SJCRH30 (cell line): ENCODE data around the gene OXER1. TPM values are rescaled to one million over a fixed set of nuclear protein-coding genes. Genes with fewer than 3 reads are reported as not detected.
A peak's percentile ranks its signal among the peaks of the same experiment; 100 is the strongest.

Experiments
- DNase-seq, 2 experiments: peaks; one replicate each; pipeline ENCODE4 v3.0.0-alpha.2; 2015 to 2020
- H3K27ac ChIP-seq: fragments of 250-450 bp; sonication (Bioruptor Pico); 2 replicates; pipeline ENCODE4 v1.5.1; 2020; ENCODE audit warnings: mild to moderate bottlenecking, moderate library complexity
- H3K27me3 ChIP-seq: fragments of 250-450 bp; sonication (Bioruptor Pico); 2 replicates; pipeline ENCODE4 v1.5.1; 2020; ENCODE audit warnings: mild to moderate bottlenecking, moderate library complexity
- H3K36me3 ChIP-seq: fragments of 250-450 bp; sonication (Bioruptor Pico); 2 replicates; pipeline ENCODE4 v1.5.1; 2020; ENCODE audit warnings: mild to moderate bottlenecking, moderate library complexity
- H3K4me1 ChIP-seq: fragments of 250-450 bp; sonication (Bioruptor Pico); 2 replicates; pipeline ENCODE4 v1.5.1; 2020; ENCODE audit warnings: mild to moderate bottlenecking, moderate library complexity
- H3K4me3 ChIP-seq: fragments of 250-450 bp; sonication (Bioruptor Pico); 2 replicates; pipeline ENCODE4 v1.5.1; 2020; ENCODE audit warnings: mild to moderate bottlenecking, moderate library complexity
- H3K9me3 ChIP-seq: fragments of 250-450 bp; sonication (Bioruptor Pico); replicated peaks from 2 replicates; pipeline ENCODE4 v1.5.1; 2020; ENCODE audit warnings: mild to moderate bottlenecking, moderate library complexity
- total RNA-seq: library from RNA; depleted of rRNA; stranded (reverse); fragments of >200 nt; shearing (Covaris generic); gene quantifications from 2 replicates; pipeline ENCODE4 v1.2.3, GENCODE V29; 2014

OXER1 gene
- total RNA-seq, 1 experiment from 2014 or later: 1.8 TPM

GRCh38 chr2:42755191-42755880 lies 8.6 kb downstream of the OXER1 start:
- Histone ChIP-seq H3K4me3 (no peak overlapping the region), H3K27ac (no peak overlapping the region; the same call in 1 of the 2 replicates), H3K9me3 (no peaks in the 10 kb centered on the region), H3K4me1 (peaks cover 14% of the 10 kb centered on the region), H3K27me3 (no peaks in the 10 kb centered on the region), H3K36me3 (no peaks in the 10 kb centered on the region)
- no peak for DNase-seq

DNA sequence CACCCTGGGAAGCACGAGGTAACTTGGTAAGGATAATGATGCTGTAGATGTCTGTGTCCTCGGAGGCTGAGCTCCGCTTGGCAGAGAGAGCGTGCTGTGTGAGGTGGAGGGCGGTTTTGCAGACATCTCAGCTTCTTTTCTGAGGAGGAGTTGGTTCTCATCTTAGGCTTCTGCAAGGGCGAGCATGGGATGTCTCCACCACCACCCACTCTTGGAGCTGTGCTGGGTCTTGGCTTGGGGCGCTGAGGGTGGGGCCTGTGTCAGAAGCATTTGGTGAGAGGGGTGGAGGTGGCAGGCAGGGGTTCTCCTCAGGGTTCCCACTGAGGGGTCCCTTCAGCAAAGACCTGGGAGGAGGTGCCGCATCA lies 9.2 kb downstream of the OXER1 start:
- peaks cover 14% of the 10 kb centered on the region for H3K4me1 ChIP-seq
- no peaks in the 10 kb centered on the region for H3K27me3 ChIP-seq
- no peak for DNase-seq
- peak overlapping the region; percentile 2; the same call in 1 of the 2 replicates for H3K27ac ChIP-seq
- H3K9me3 ChIP-seq: no peaks in the 10 kb centered on the region
- H3K4me3 ChIP-seq: no peak overlapping the region
- no peaks in the 10 kb centered on the region for H3K36me3 ChIP-seq

DNA sequence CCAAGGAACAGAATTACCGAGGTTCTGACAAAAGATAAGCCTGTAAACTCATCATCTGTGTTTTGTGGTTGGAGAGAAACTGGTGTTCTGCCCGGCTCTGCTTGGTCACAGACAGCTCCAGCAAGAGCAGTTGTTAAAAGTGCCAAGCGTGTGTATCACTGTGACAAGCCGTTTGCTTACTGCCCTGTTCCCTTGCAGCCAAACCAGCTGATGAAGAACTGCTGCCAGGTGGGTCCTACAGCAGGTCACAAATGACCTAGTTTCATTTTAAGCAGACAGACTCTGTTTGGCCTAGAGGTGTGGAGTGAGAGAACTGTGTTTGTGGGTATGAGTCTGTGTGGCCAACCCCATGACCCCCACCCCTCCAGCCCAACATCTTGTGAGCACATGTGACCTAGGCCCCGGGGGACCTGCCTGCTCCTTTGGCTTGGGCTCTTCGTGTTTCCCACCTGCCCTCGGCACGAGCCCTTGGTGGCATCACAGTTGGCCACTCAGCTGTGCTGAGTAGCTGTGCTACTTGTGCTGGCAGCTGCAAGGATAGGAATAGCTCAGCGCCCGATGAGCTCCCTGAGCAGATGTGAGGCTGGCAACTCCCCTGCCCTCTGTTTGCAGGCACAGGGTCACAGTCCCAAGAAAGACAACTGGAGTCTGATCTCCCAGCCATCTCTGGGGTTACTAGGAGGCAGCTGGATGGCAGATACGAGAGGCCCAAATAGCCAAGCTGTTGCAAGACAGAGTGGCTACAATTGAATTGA lies 9.7 kb downstream of the OXER1 start:
- peak; percentile 84 to 87 for DNase-seq
- Histone ChIP-seq H3K4me3 (no peak overlapping the region), H3K4me1 (peaks cover 14% of the 10 kb centered on the region), H3K36me3 (no peaks in the 10 kb centered on the region), H3K27me3 (no peaks in the 10 kb centered on the region), H3K27ac (peak overlapping the region; percentile 5), H3K9me3 (no peaks in the 10 kb centered on the region)

DNA sequence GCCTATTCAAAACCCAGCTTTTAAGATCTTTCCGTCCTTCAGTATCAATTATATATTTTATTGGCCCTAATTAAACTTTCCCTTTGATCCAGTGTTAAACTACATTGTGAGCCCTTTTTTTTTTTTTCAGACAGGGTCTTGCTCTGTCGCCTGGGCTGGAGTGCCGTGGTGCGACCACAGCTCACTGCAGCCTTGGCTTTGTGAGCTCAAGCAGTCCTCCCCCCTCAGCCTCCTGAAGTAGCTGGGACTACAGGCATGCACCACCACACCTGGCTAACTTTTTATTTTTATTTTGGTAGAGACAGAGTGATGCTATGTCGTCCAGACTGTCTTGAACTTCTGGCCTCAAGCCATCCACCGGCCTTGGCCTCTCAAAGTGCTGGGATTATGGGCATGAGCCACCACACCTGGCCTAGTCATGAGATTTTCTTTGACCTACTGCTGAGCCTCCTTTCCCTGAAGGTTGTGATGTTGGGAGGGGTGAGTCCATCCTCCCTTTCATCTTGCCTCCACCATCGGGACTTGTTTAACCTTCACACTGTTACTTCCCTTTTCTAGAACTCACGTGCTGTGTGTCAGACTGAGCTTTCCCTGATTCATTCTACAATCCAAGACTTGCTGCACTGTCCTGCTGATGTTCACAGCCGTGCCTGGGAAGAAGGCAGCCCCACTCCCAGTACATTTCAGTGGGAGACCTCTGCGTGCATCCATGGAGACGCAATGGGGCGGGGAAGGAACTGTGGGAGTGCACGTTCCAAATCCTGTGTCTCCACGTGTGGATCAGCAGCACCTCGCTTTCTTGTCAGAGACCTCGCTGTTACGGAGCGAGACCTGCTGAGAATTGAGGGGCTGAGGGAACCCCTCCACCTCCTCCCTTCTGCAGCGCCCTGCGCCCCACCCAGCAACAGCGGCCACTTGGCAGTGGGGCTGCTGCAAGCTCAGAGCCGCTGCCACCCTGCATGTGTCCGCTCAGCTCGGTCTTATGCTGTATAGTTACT lies 10.8 kb downstream of the OXER1 start:
- no peaks in the 10 kb centered on the region for H3K9me3 ChIP-seq
- no peaks in the 10 kb centered on the region for H3K27me3 ChIP-seq
- no peak overlapping the region for H3K27ac ChIP-seq
- peaks cover 14% of the 10 kb centered on the region for H3K4me1 ChIP-seq
- no peak for DNase-seq
- H3K4me3 ChIP-seq: no peak overlapping the region
- no peaks in the 10 kb centered on the region for H3K36me3 ChIP-seq

- H3K4me1 ChIP-seq: peaks cover 14% of the 10 kb centered on the region
- H3K27me3 ChIP-seq: no peaks in the 10 kb centered on the region
- H3K9me3 ChIP-seq: no peaks in the 10 kb centered on the region
- H3K27ac ChIP-seq: no peak overlapping the region
- no peaks in the 10 kb centered on the region for H3K36me3 ChIP-seq
- no peak overlapping the region for H3K4me3 ChIP-seq
- no peak for DNase-seq
These were observed 11.6 kb downstream of the OXER1 start for GRCh38 chr2:42752314-42752713.

GRCh38 chr2:42748840-42749239 lies 15.1 kb downstream of the OXER1 start:
- Histone ChIP-seq H3K4me1 (peaks cover 2% of the 10 kb centered on the region; the same call in 1 of the 2 replicates), H3K9me3 (no peaks in the 10 kb centered on the region), H3K36me3 (no peaks in the 10 kb centered on the region), H3K4me3 (no peak overlapping the region), H3K27me3 (no peaks in the 10 kb centered on the region), H3K27ac (no peak overlapping the region)
- DNase-seq: no peak

DNA sequence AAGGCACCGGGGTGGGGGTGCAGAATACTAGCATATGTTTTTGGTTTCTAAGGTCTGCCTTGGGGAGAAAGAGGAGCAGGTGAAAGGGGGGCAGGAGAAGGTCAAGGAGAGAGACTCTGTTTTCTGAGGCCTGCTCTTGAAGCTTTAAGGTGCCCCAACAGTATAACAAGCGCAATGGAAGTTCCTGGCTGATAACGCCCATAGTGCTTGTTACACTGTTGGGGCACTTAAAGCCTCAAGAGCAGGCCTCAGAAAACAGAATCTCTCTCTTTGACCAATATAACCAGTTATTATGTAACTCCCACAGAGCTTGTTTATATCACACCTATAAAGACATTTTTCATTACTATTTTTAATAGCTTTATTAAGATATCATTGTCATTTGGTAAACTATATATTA lies 16.5 kb downstream of the OXER1 start:
- Histone ChIP-seq H3K4me3 (no peak overlapping the region), H3K4me1 (no peaks in the 10 kb centered on the region), H3K9me3 (no peaks in the 10 kb centered on the region), H3K36me3 (no peaks in the 10 kb centered on the region), H3K27ac (no peak overlapping the region), H3K27me3 (no peaks in the 10 kb centered on the region)
- no peak for DNase-seq

DNA sequence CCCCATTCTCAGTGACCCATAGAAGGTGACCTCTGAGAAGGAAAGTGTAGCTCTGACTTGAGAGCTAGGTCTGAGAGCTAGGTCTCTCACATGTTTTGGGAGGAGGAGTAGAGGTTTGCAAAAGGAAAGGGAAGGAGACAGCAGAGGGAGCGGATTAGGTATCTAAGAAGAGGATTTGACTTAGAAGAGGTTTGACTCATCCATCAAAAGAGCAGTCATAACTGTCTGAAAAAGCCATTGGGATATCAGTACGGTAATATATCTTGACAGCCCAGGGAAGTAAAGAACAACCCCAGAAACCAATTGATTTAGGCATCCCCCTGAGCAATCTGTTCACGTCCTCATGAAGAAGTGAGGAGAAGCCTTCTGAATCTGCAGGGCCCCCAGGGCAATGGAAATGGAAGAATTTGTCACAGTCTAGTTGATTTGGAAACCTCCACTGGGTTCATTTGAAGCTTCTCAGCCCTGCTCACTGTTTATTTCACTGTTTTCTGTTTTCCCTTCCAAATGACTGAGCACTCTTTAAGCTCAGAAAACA lies 19.3 kb downstream of the OXER1 start:
- no peaks in the 10 kb centered on the region; the same call in 1 of the 2 replicates for H3K9me3 ChIP-seq
- H3K27me3 ChIP-seq: no peaks in the 10 kb centered on the region
- H3K4me3 ChIP-seq: no peak overlapping the region
- no peak for DNase-seq
- no peaks in the 10 kb centered on the region for H3K36me3 ChIP-seq
- no peaks in the 10 kb centered on the region for H3K4me1 ChIP-seq
- no peak overlapping the region for H3K27ac ChIP-seq

DNA sequence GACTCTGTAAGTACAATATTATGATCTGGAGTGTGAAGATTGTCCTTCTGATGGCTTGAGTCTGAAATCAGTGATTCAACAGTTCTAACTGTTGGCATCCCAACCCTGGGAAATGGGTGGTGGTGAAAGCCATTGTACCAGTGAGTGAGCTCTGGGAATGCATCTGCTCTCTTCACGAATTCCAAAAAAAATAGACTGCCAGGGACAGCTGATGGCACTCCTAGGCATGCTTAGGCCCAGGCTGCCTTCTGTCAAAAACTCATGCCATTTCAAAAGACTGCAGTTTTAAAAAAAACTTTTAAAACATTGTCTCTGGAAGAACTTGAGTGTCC lies 20.3 kb downstream of the OXER1 start:
- Histone ChIP-seq H3K36me3 (no peaks in the 10 kb centered on the region), H3K9me3 (no peaks in the 10 kb centered on the region; the same call in 1 of the 2 replicates), H3K4me1 (no peaks in the 10 kb centered on the region), H3K4me3 (no peak overlapping the region), H3K27ac (no peak overlapping the region), H3K27me3 (no peaks in the 10 kb centered on the region)
- DNase-seq: peak in 1 of 2 experiments; percentile 32

DNA sequence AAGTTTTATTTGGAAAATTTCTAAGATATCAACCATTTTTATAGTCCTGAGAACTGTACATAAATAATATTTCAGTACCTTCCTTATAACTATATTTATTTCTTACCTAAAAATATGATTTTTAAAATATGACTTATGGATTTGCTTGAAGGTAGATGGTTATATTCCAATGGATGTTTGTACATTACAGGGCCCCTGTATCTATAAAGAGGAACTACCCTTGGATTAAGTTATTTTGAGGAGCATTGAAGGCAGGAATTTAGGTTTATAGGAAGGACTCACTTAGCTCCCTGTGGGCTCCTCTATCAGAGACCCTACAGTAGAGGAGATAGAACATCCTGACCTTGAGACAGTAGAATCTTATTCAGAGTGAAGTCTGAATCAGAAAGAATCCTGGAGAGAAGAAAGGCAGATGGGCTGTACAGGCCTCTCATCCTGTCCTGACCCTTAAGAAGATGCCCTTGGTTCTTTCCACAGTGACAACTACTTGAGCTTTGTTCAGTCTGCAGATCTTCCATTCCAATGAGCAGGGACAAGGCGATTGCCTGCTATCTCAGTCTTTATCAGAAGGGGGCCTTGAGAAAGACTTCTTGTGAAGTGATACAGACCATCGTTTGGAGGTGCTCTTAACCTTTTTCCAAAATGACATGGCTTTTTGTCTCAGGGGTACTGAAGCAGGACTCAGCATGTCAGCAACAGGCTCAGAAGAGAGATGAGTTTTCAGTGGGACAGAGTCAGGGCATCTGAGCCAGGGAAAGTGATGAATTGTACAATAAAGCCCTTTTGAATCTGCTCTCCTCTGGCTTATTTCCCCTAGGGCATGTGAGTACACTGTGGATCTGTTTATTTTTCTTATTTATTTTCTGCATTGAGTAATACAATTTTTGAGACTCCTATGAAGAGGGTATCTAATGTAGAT lies 20.9 kb downstream of the OXER1 start:
- DNase-seq: no peak
- H3K9me3 ChIP-seq: no peaks in the 10 kb centered on the region; the same call in 1 of the 2 replicates
- H3K4me3 ChIP-seq: no peak overlapping the region
- no peaks in the 10 kb centered on the region for H3K27me3 ChIP-seq
- no peaks in the 10 kb centered on the region for H3K4me1 ChIP-seq
- no peak overlapping the region for H3K27ac ChIP-seq
- no peaks in the 10 kb centered on the region for H3K36me3 ChIP-seq

DNA sequence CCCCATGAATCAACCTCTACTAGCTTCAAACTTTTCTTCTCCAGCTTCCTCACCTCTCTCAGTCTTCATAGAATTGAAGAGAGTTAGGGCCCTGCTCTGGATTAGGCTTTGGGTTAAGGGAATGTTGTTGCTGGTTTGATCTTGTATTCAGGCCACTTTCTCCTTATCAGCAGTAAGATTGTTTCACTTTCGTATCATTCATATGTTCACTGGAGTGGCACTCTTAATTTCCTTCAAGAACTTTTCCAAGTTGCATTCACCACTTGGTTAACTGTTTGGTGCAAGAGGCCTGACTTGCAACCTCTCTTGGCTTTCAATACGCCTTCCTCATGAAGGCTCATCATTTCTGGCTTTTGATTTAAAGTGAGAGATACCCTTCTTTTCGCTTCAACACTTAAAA lies 22.8 kb downstream of the OXER1 start:
- Histone ChIP-seq H3K4me1 (no peaks in the 10 kb centered on the region), H3K4me3 (no peak overlapping the region), H3K36me3 (no peaks in the 10 kb centered on the region), H3K9me3 (no peaks in the 10 kb centered on the region; the same call in 1 of the 2 replicates), H3K27me3 (no peaks in the 10 kb centered on the region), H3K27ac (no peak overlapping the region)
- DNase-seq: no peak

DNA sequence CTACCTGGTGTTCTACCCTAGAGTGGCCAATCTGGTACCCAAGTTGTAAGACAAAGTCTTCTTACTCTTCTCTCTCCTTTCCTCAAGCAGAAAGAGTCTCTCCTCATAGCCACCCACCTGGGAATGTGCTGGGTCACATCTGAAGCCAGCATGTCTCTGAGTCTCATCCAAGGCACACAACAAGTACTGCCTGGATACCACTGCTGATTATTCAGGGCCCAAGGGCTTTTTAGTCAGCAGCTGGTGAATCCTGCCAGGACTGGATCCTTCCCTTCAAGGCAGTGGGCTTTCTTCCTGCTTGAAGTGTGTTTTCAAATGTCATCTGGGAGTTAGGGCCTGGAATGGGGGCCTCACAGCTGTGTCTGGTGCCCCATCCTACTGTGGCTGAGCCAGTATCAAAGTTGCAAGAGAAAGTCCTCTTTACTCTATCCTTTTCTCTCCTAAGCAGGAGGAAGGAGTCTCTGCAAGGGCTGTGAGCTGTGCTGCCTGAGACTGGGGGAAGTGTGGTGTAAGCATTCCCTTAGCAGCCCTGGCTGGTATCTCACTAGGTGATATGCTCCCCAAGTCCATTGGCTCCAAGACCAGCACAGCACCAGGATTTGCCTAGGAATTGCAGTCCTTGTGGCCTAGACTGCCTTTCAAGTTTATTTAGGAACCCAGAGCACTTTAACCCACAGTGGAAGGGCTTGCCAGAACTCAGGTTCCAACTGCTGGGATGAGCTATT lies 27.2 kb downstream of the OXER1 start:
- Histone ChIP-seq H3K27ac (no peak overlapping the region), H3K4me3 (no peak overlapping the region), H3K4me1 (no peaks in the 10 kb centered on the region), H3K9me3 (no peaks in the 10 kb centered on the region; the same call in 1 of the 2 replicates), H3K36me3 (no peaks in the 10 kb centered on the region), H3K27me3 (no peaks in the 10 kb centered on the region)
- DNase-seq: no peak

DNA sequence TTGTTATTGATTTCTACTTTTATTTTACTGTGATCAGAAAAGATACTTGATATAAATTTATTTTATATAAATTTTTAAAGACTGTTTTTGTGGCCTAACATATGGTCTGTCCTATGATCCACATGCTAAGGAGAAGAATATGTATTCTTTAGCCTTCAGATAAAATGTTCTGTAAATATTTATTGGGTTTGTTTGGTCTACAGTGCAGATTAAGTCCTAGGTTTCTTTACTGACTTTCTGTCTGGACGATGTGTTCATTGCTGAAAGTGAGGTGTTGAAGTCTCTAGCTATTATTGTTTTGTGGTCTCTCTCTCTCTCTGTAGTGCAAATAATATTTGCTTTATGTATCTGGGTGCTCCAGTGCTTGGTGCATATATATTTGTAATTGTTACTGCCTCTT lies 30.1 kb downstream of the OXER1 start:
- no peak overlapping the region for H3K4me3 ChIP-seq
- no peaks in the 10 kb centered on the region for H3K4me1 ChIP-seq
- H3K27ac ChIP-seq: no peak overlapping the region
- H3K36me3 ChIP-seq: no peaks in the 10 kb centered on the region
- no peak for DNase-seq
- H3K27me3 ChIP-seq: no peaks in the 10 kb centered on the region
- peaks cover 3% of the 10 kb centered on the region; the same call in 1 of the 2 replicates for H3K9me3 ChIP-seq
